Measurements from ENCODE around the gene CENPQ. TPM values are rescaled to one million over a fixed set of nuclear protein-coding genes. Genes with fewer than 3 reads are reported as not detected.

Gene CENPQ
- total RNA-seq, 1 donor from 2014 or later, result 5.0 TPM

GRCh38 chr6:49506569-49507111 is 43.5 kb downstream of the CENPQ start:
- DNase-seq (ENCODE audit: low spot score in 2 of 2, unreplicated experiment in 2 of 2), result no peak
- Mint-ChIP-seq H3K36me3 (no peaks in the 10 kb centered on the region), H3K27me3 (ENCODE audit: low read depth) (no peaks in the 10 kb centered on the region), H3K4me3 (no peak overlapping the region), H3K9me3 (peaks cover 11% of the 10 kb centered on the region), H3K27ac (no peak overlapping the region), H3K4me1 (no peaks in the 10 kb centered on the region)
- no peak for TF ChIP-seq CTCF (IDR thresholded peaks at IDR 0.05; ENCODE audit: unreplicated experiment)

- H3K4me1 Mint-ChIP-seq, result peaks cover 7% of the 10 kb centered on the region
- H3K36me3 Mint-ChIP-seq, result no peaks in the 10 kb centered on the region
- no peaks in the 10 kb centered on the region for H3K27me3 Mint-ChIP-seq (ENCODE audit: low read depth)
- no peak for TF ChIP-seq CTCF (IDR thresholded peaks at IDR 0.05; ENCODE audit: unreplicated experiment)
- H3K9me3 Mint-ChIP-seq, result peaks cover 11% of the 10 kb centered on the region
- DNase-seq (ENCODE audit: low spot score in 2 of 2, unreplicated experiment in 2 of 2), result no peak
- no peak overlapping the region for H3K27ac Mint-ChIP-seq
- no peak overlapping the region for H3K4me3 Mint-ChIP-seq
These were observed 46.2 kb downstream of the CENPQ start for GRCh38 chr6:49509342-49509741.

GRCh38 chr6:49513153-49513989 is 50.2 kb downstream of the CENPQ start:
- H3K27me3 Mint-ChIP-seq (ENCODE audit: low read depth), result no peaks in the 10 kb centered on the region
- no peak overlapping the region for H3K27ac Mint-ChIP-seq
- no peak for DNase-seq (ENCODE audit: low spot score in 2 of 2, unreplicated experiment in 2 of 2)
- H3K4me1 Mint-ChIP-seq, result peaks cover 7% of the 10 kb centered on the region
- no peak overlapping the region for H3K4me3 Mint-ChIP-seq
- no peaks in the 10 kb centered on the region for H3K36me3 Mint-ChIP-seq
- no peaks in the 10 kb centered on the region for H3K9me3 Mint-ChIP-seq
- no peak for TF ChIP-seq CTCF (IDR thresholded peaks at IDR 0.05; ENCODE audit: unreplicated experiment)

GRCh38 chr6:49514571-49515484 is 51.7 kb downstream of the CENPQ start:
- no peaks in the 10 kb centered on the region for H3K27me3 Mint-ChIP-seq (ENCODE audit: low read depth)
- H3K9me3 Mint-ChIP-seq, result no peaks in the 10 kb centered on the region
- no peak for TF ChIP-seq CTCF (IDR thresholded peaks at IDR 0.05; ENCODE audit: unreplicated experiment)
- no peaks in the 10 kb centered on the region for H3K36me3 Mint-ChIP-seq
- H3K27ac Mint-ChIP-seq, result no peak overlapping the region
- H3K4me1 Mint-ChIP-seq, result peaks cover 7% of the 10 kb centered on the region
- H3K4me3 Mint-ChIP-seq, result no peak overlapping the region
- DNase-seq (ENCODE audit: low spot score in 2 of 2, unreplicated experiment in 2 of 2), result no peak

GRCh38 chr6:49515485-49516146 is 52.4 kb downstream of the CENPQ start:
- TF ChIP-seq CTCF (IDR thresholded peaks at IDR 0.05; ENCODE audit: unreplicated experiment), result no peak
- Mint-ChIP-seq H3K27me3 (ENCODE audit: low read depth) (no peaks in the 10 kb centered on the region), H3K36me3 (no peaks in the 10 kb centered on the region), H3K27ac (no peak overlapping the region), H3K4me3 (no peak overlapping the region), H3K4me1 (peaks cover 7% of the 10 kb centered on the region), H3K9me3 (no peaks in the 10 kb centered on the region)
- DNase-seq (ENCODE audit: low spot score in 2 of 2, unreplicated experiment in 2 of 2), result no peak

Measured in mesothelial cell of epicardium (in vitro differentiated cells).